Caco-2 (cell line): ENCODE data around the gene ANK3. TPM values are rescaled to one million over a fixed set of nuclear protein-coding genes. Genes with fewer than 3 reads are reported as not detected.
A peak's percentile ranks its signal among the peaks of the same experiment; 100 is the strongest.

Experiments
- BruUV-seq: library from RNA; stranded (reverse); fragments of 400-500 nt; replicated peaks from 2 replicates; lab custom pipeline; 2021; lab: Mats Ljungman, UMichigan
- CTCF ChIA-PET: fragments of 300-600 bp; sonication (Branson Sonifier 250); formaldehyde crosslinking; loops from one replicate; lab custom pipeline; 2022; ENCODE audit warnings: antibody characterized with exemption; lab: Charles Lee
- POLR2A ChIA-PET: fragments of 300-600 bp; sonication (Branson Sonifier 250); formaldehyde crosslinking; loops from one replicate; lab custom pipeline; 2022; ENCODE audit warnings: antibody characterized with exemption; lab: Charles Lee
- DNase-seq, 2 experiments: peaks; one replicate each; pipeline versions ENCODE4 v3.0.0 to v3.0.0-alpha.2; 2020 to 2022
- H3K27me3 ChIP-seq: replicated peaks from 2 replicates; pipeline ENCODE4 v1.6.0; 2011; ENCODE audit warnings: low read length; ENCODE audit not compliant: control insufficient read depth, insufficient read depth
- H3K36me3 ChIP-seq: 2 replicates; pipeline ENCODE4 v1.5.1; 2011; ENCODE audit warnings: low read length; ENCODE audit not compliant: control insufficient read depth, insufficient read depth
- H3K4me1 ChIP-seq: fragments of 250-450 bp; sonication (Bioruptor Pico); 2 replicates; pipeline ENCODE4 v1.5.1; 2020; ENCODE audit warnings: mild to moderate bottlenecking
- H3K4me3 ChIP-seq: 2 replicates; pipeline ENCODE4 v1.5.1; 2011; ENCODE audit warnings: low read depth, mild to moderate bottlenecking, control low read depth, low read length
- H3K9me3 ChIP-seq: fragments of 250-450 bp; sonication (Bioruptor Pico); 2 replicates; pipeline ENCODE4 v1.5.1; 2020; ENCODE audit warnings: mild to moderate bottlenecking, moderate library complexity
- H3K27ac Mint-ChIP-seq: one replicate; pipeline ENCODE4 v1.8.0; 2022; ENCODE audit warnings: mixed read lengths; ENCODE audit not compliant: unreplicated experiment
- H3K27me3 Mint-ChIP-seq: one replicate; pipeline ENCODE4 v1.8.0; 2022; ENCODE audit warnings: mixed read lengths; ENCODE audit not compliant: insufficient read depth, unreplicated experiment
- H3K36me3 Mint-ChIP-seq: one replicate; pipeline ENCODE4 v1.8.0; 2022; ENCODE audit warnings: mild to moderate bottlenecking, mixed read lengths; ENCODE audit not compliant: insufficient read depth, unreplicated experiment
- H3K4me1 Mint-ChIP-seq: one replicate; pipeline ENCODE4 v1.8.0; 2022; ENCODE audit warnings: low read depth, mixed read lengths; ENCODE audit not compliant: unreplicated experiment
- H3K4me3 Mint-ChIP-seq: one replicate; pipeline ENCODE4 v1.8.0; 2022; ENCODE audit warnings: mild to moderate bottlenecking, moderate library complexity, mixed read lengths; ENCODE audit not compliant: unreplicated experiment
- H3K9me3 Mint-ChIP-seq: one replicate; pipeline ENCODE4 v1.8.0; 2022; ENCODE audit warnings: mixed read lengths; ENCODE audit not compliant: unreplicated experiment
- CTCF ChIP-seq, 2 experiments: fragments of 200-600 bp in 1 of 2; IDR thresholded peaks; 1 replicate in 1 of 2; 2 replicates in 1 of 2; pipeline versions ENCODE4 v1.5.1 to v1.8.0; 2011 to 2022; ENCODE audit warnings: antibody characterized with exemption in 1 of 2, control low read depth in 1 of 2, inconsistent platforms in 1 of 2, low read depth in 1 of 2, low read length in 1 of 2, mild to moderate bottlenecking in 1 of 2, moderate library complexity in 1 of 2; ENCODE audit not compliant: insufficient read depth in 1 of 2, severe bottlenecking in 1 of 2, unreplicated experiment in 1 of 2
- intact Hi-C: fragments of 100-400 bp; cut with micrococcal nuclease; formaldehyde crosslinking; loops from one replicate; pipeline ENCODE4 v1.10.0; 2022; ENCODE audit not compliant: unreplicated experiment
- total RNA-seq: library from RNA; stranded (reverse); gene quantifications from 2 replicates; pipeline ENCODE4 v1.2.3, GENCODE V29; 2022

The ANK3 gene
- total RNA-seq, 1 experiment from 2014 or later, result 46.7 TPM

GRCh38 chr10:60098677-60099601 is 290.7 kb downstream of the ANK3 start:
- H3K27me3 Mint-ChIP-seq, result no peaks in the 10 kb centered on the region
- Histone ChIP-seq H3K27me3 (no peaks in the 10 kb centered on the region), H3K9me3 (no peaks in the 10 kb centered on the region), H3K4me1 (peaks cover 7% of the 10 kb centered on the region; the same call in 1 of the 2 replicates), H3K36me3 (no peaks in the 10 kb centered on the region), H3K4me3 (no peak overlapping the region)
- intact Hi-C loops, result loop anchor here (1.0 kb wide), 2 partner anchors 42 to 473 kb away; no protein-coding TSS in a partner anchor
- ChIA-PET CTCF (interaction anchor here (0.6 to 2.2 kb wide), 3 partner anchors 16 to 131 kb away, joined by 5 to 24 read pairs (median 12); no protein-coding TSS in a partner anchor), POLR2A (no interaction called here)
- no peak overlapping the region for H3K27ac Mint-ChIP-seq
- BruUV-seq, result no TSS peak
- TF ChIP-seq CTCF (IDR thresholded peaks at IDR 0.05; ENCODE audit: insufficient read depth in 1 of 2, low read depth in 1 of 2, low read length in 1 of 2, severe bottlenecking in 1 of 2, unreplicated experiment in 1 of 2), result peak; percentile 42 to 62
- H3K4me1 Mint-ChIP-seq, result peaks cover 10% of the 10 kb centered on the region
- no peak overlapping the region for H3K4me3 Mint-ChIP-seq
- H3K9me3 Mint-ChIP-seq, result no peaks in the 10 kb centered on the region
- DNase-seq, result peak; percentile 52 to 64
- no peaks in the 10 kb centered on the region for H3K36me3 Mint-ChIP-seq

- no peak for DNase-seq
- Histone ChIP-seq H3K36me3 (no peaks in the 10 kb centered on the region), H3K9me3 (no peaks in the 10 kb centered on the region), H3K27me3 (no peaks in the 10 kb centered on the region), H3K4me1 (peaks cover 7% of the 10 kb centered on the region; the same call in 1 of the 2 replicates), H3K4me3 (no peak overlapping the region)
- Mint-ChIP-seq H3K27me3 (no peaks in the 10 kb centered on the region), H3K4me1 (peaks cover 10% of the 10 kb centered on the region), H3K27ac (no peak overlapping the region), H3K9me3 (no peaks in the 10 kb centered on the region), H3K36me3 (no peaks in the 10 kb centered on the region), H3K4me3 (no peak overlapping the region)
- TF ChIP-seq CTCF (IDR thresholded peaks at IDR 0.05; ENCODE audit: insufficient read depth in 1 of 2, low read depth in 1 of 2, low read length in 1 of 2, severe bottlenecking in 1 of 2, unreplicated experiment in 1 of 2), result no peak
- intact Hi-C loops, result no loop called here
- CTCF ChIA-PET, result interaction anchor here (0.6 kb wide), 1 partner anchor 116 kb away, joined by 4 read pairs; no protein-coding TSS in a partner anchor
- BruUV-seq, result no TSS peak
- POLR2A ChIA-PET, result no interaction called here
Measured at GRCh38 chr10:60096761-60097513, 292.7 kb downstream of the ANK3 start.

GRCh38 chr10:60093317-60093716 is 296.4 kb downstream of the ANK3 start:
- Mint-ChIP-seq H3K27ac (no peak overlapping the region), H3K9me3 (no peaks in the 10 kb centered on the region), H3K27me3 (no peaks in the 10 kb centered on the region), H3K4me3 (no peak overlapping the region), H3K4me1 (peaks cover 8% of the 10 kb centered on the region), H3K36me3 (no peaks in the 10 kb centered on the region)
- H3K4me1 ChIP-seq, result peaks cover 12% of the 10 kb centered on the region
- intact Hi-C loops, result no loop called here
- H3K4me3 ChIP-seq, result no peak overlapping the region
- DNase-seq, result no peak
- ChIA-PET POLR2A (no interaction called here), CTCF (interaction anchor here (1.6 kb wide), 1 partner anchor 22 kb away, joined by 3 read pairs; no protein-coding TSS in a partner anchor)
- no TSS peak for BruUV-seq
- no peaks in the 10 kb centered on the region for H3K9me3 ChIP-seq
- no peak for TF ChIP-seq CTCF (IDR thresholded peaks at IDR 0.05; ENCODE audit: insufficient read depth in 1 of 2, low read depth in 1 of 2, low read length in 1 of 2, severe bottlenecking in 1 of 2, unreplicated experiment in 1 of 2)
- H3K27me3 ChIP-seq, result no peaks in the 10 kb centered on the region
- no peaks in the 10 kb centered on the region for H3K36me3 ChIP-seq
